Measurements from ENCODE around the gene SIRT5. TPM values are rescaled to one million over a fixed set of nuclear protein-coding genes. Genes with fewer than 3 reads are reported as not detected.

SIRT5 gene
- total RNA-seq, 1 experiment from 2014 or later: 15.0 TPM

DNA sequence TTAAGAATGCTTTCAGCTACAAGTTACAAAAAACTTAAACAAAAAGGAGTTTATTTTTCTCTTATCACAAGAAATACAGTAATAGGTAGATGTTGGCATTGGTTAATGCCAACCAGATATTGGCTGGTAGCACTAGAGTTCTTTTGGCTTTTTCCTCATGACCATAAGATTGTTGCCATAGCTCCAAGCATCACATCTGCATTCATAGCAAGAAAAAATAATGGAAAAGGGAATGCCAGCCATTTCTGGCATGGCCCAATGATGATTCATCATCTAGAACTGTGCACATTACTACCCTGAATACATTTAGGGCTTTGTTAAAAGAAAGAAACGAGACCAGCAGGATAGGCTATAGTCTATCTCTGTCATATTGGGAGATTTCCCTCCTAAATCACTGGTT lies 20.8 kb upstream of the SIRT5 start:
- DNase-seq (ENCODE audit: low read depth): peak; percentile 37

- peak; percentile 81 for DNase-seq (ENCODE audit: low read depth)
Observed at GRCh38 chr6:13554929-13555333, 19.5 kb upstream of the SIRT5 start.

GRCh38 chr6:13557841-13558240 lies 16.6 kb upstream of the SIRT5 start:
- no peak for DNase-seq (ENCODE audit: low read depth)

DNA sequence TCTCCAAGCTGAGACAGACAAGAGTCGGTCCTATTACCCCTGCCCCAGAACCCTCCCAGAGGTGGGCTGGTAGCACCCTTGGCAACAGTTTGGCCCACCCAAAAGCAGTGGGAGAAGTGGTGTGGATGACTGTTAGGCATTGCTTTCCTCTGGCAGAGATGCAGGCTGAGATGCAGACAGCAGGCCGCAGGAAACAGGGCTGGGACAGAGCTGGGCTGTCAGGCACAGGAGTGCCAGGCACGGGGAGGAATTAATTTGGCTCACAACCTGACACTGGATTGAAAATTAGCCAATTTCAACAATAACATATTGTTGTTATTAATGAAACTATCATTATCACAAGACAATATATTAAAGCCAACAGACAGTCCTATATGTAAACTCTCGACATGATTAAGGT lies 15.7 kb upstream of the SIRT5 start:
- no peak for DNase-seq (ENCODE audit: low read depth)

DNA sequence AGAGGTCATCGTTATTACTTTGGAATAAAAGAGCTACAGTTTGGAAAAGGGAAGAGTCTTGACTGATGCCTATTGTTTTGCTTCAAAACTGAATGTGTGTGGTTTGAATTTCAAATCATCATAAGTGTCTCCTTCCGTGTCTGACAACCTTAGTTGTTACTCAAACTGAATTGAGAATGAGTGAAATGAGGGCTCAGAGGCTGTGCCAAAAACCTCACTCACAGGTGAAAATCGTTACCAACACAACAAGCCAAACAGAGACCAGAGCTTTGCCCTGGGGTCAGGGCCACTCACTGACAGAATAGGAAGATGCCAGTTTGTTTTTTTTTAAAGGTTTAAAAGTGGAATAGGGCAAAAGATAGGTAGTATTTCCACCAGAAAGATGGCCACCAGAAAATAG lies 15.2 kb upstream of the SIRT5 start:
- peak; percentile 60 for DNase-seq (ENCODE audit: low read depth)

DNA sequence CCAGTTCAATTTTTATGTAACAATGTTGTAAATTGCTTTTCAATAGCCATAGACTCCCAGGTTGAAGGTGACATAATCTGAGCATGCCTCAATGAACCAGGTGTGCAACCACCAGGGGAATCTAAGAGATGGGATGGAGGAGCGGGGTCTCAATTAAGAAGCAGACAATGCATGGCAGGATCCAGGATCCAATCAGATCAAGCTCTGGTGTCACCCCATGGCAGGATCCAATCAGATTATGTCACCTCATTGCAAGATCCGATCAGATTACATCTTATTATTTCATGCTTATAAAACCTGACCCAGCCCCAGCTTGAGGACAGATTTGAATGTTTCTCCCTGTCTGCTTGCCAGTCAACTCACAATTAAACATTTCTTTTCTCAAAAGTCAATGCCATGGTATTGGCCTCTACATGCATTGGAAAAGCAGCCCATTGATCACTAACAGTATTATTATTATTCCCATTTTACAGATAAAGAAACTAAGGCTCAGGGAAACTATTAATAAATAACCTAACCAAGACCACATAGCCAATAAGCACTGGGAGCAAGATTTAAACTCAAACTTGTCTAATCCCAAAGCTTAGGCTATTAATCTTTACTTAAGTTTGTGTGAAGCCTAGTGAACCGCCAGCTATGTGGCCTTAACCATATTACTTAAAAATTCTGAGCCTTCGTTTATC lies 14.3 kb upstream of the SIRT5 start:
- no peak for DNase-seq (ENCODE audit: low read depth)

GRCh38 chr6:13560651-13561044 lies 13.8 kb upstream of the SIRT5 start:
- no peak for DNase-seq (ENCODE audit: low read depth)

DNA sequence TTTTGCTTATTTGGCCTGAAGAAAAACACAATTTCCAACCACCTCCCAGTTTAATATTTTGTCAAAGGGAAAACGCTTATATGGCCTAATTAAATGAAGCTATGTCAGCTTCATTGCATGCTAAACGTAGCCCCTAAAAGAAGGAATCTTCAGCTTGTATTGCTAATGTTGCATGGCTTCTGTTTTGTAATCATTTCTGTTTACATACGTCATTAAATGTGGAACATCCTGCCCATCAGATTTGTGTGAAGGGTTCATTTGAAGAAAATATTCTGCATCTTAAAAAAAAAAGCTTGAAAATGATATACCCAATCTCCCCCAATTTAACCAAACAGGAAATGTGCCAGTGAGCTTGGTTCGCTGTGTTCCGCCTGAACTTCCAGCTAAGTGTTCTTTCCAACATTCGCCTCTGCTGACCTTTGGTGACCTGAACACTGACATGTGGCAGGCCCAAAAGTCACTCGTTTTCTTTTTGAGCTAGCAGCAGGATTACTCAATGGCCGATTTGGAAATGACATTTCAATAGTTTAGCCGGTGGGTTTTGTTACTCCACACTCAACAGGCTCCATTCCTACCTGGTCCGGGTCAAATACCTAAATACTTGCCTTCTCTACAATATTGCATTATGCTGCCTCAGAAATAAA lies 12.7 kb upstream of the SIRT5 start:
- DNase-seq (ENCODE audit: low read depth): no peak

DNA sequence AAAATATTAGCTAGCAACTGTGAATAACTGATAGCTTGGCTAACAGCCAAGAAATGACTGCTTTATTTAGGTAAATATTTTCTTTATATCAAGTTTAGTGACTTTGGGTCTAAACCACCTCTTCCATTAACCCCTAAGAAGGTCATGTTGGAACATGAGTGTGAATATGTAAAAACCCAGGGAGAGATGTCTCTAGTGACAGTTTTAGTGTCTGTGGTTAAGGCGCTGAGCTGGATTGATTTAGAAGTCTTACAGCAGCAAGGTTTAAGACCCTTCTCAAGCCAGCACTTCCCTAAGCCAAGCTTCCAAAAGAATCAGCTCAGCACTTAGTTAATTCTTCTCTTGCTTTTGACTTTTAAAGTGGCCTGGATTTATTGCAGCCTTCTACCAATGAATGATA lies 11.4 kb upstream of the SIRT5 start:
- no peak for DNase-seq (ENCODE audit: low read depth)

GRCh38 chr6:13565921-13566320 lies 8.5 kb upstream of the SIRT5 start:
- DNase-seq (ENCODE audit: low read depth): no peak

DNA sequence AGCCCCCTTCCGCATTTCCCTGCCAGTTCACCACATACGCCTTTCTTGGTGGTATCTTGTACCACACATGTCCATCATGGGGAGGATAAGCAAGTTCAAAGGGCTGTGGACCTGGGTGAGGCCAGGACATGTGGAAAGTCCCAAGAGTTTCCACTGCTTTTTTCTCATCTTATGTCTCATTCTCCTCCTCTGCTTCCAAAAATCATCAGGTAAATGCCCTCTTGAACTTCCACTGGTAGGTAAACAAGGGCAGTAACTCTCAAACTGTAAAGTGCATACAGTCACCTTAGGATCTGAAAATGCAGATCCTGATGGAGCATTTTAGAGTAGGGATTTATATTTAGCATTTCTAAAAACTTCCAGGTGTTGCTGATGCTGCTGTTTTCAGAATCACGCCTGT lies 7.9 kb upstream of the SIRT5 start:
- DNase-seq (ENCODE audit: low read depth): no peak

GRCh38 chr6:13568970-13569369 lies 5.4 kb upstream of the SIRT5 start:
- DNase-seq (ENCODE audit: low read depth): no peak

DNA sequence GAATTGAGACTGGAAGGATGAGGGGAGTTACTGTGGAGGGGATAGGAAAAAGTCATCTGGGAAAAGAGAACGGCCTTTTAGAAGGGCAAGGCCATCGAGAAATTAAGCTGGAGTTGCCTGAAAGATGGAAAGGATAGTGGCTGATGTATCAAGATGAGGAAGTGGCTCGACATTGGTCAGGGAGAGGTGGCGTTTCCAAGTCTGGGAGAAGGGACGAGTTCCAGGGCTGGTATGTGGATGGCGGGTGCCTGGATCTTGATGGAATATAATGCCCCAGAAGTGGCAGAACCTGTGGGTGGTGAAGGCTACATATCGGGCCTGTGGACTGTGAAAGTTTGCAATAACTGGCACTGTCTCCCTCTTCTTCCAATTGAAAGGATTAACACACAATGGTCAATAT lies 2.2 kb upstream of the SIRT5 start:
- no peak for DNase-seq (ENCODE audit: low read depth)

GRCh38 chr6:13572951-13573654 lies 1.3 kb upstream of the SIRT5 start:
- no peak for DNase-seq (ENCODE audit: low read depth)

- peak; percentile 72 for DNase-seq (ENCODE audit: low read depth)
Observed at GRCh38 chr6:13573669-13574110, 711 bp upstream of the SIRT5 start.

GRCh38 chr6:13574149-13574570 lies 241 bp upstream of the SIRT5 start:
- DNase-seq (ENCODE audit: low read depth): peak; percentile 95

DNA sequence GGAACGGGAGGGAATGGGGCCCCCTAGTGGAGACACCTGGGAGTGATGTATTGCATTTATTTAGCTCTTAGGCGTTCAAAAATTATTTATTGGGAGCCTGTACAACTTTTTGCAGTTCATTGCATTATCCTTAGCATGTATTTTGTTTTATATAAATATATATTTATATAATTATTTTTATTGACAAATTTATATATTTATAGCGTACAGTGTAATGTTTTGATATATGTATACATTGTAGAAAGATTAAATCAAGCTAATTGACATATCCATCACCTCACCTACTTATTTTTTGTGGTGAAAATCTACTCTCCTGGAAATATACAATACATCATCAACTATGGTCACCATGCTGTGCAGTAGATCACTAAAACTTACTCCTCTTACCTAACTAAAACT lies 975 bp downstream of the SIRT5 start:
- no peak for DNase-seq (ENCODE audit: low read depth)

DNA sequence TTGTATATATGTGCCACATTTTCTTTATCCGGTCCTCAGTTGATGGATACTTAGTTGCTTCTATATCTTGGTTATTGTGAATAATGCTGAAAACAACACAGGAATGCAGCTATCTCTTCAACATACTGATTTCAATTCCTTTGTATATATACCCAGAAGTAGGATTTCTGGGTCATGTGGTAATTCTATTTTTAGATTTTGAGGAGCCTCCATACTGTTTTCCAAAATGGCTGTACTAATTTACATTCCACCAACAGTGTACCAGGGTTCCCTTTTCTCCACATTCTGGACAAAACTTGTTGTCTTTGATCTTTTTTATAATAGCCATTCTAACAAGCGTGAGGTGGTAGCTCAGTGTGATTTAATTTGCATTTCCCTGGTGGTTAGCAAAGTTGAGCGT lies 1.6 kb downstream of the SIRT5 start:
- no peak for DNase-seq (ENCODE audit: low read depth)

DNA sequence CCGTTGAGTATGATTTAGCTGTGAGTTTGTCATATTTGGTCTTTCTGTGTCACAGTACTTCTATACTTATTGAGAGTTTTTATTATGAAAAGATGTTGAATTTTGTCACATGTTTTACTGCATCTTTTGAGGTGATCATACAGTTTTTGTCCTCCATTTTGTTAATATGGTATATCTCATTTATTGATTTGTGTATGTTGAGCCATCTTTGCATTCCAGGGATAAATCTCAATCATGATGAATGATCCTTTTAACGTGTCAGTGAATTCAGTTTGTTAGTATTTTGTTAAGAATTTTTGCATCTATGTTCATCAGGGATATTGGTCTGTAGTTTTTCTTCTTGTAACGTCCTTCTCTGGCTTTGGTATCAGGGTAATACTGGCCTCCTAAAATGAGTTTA lies 3.5 kb downstream of the SIRT5 start:
- DNase-seq (ENCODE audit: low read depth): no peak

DNA sequence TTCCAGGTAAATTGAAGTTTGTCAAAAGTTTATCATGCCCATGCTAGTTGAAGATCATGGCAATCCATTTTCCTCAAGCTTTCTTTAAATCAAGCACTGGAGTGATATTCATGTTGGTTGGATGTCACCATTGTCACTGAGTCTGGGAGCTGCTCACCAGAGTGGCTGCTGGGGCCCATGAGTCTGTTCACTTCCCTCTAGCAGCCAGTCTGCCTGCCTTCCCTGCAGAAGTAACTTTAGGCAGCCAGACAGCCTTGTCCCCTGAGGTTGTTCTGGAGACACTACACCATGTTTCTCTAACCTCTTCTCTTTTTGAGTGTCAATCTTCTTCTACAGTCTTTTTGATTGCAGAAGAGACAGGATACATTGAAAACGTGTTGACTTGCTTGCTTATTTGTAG lies 5.5 kb downstream of the SIRT5 start:
- no peak for DNase-seq (ENCODE audit: low read depth)

DNA sequence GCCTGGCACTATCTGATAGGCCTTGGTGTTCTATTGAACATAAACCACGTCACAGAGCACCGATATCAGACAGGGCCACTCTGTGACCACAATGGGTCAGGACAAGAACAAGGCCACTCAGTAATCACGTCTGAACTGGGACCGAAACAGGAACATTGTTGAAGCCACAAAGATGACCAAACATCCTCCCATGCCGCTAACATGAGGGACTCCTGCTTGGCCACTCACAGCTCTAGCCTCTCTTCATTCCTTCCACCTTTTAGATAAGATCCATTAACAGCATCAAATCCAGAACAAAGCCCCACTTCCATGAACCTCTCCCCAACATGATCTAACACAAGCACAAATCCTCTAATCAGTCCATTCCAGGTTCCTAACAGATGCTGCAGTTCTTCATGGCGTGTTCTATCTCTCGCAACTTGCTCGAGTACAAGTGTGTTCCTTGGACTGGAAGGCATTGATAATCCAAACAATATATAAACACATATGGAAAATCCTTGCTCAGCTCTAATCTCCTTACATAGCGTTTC lies 7.4 kb downstream of the SIRT5 start:
- DNase-seq (ENCODE audit: low read depth): no peak

GRCh38 chr6:13586603-13587542 lies 12.5 kb downstream of the SIRT5 start:
- no peak for DNase-seq (ENCODE audit: low read depth)
